ENCODE measurements around the gene PNPLA7. TPM values are rescaled to one million over a fixed set of nuclear protein-coding genes. Genes with fewer than 3 reads are reported as not detected.

Gene PNPLA7
- total and polyA plus RNA-seq, 2 of the 8 experiments (the other 6 are each of a cell fraction or from before 2014, with no cell fraction given): 0.35 to 0.47 TPM

GRCh38 chr9:137505421-137506140, 44.6 kb downstream of the PNPLA7 start (continued):
- no peak for TF ChIP-seq EZH2 (IDR thresholded peaks at IDR 0.05; ENCODE audit: low read depth, low read length, severe bottlenecking)

Measured in H1 (cell line).